IMR-90 (cell line): ENCODE results near the gene PNMA1. TPM values are rescaled to one million over a fixed set of nuclear protein-coding genes. Genes with fewer than 3 reads are reported as not detected.

Experiments
- ATAC-seq: fragments of 200-7000 bp; cut with Tn5 transposase; 2 replicates; pipeline ENCODE4 v1.9.1; 2020; ENCODE audit warnings: low read depth, mild to moderate bottlenecking, moderate library complexity
- BruUV-seq: library from RNA; stranded (reverse); fragments of 400-500 nt; replicated peaks from 2 replicates; lab custom pipeline; 2021; lab: Mats Ljungman, UMichigan
- CTCF ChIA-PET: fragments of 300-600 bp; formaldehyde crosslinking; extraction: SDS; loops from one replicate; lab custom pipeline; 2021; ENCODE audit warnings: antibody characterized with exemption; lab: Yijun Ruan, JAX
- POLR2A ChIA-PET: fragments of 300-600 bp; sonication (Branson Sonifier 250); formaldehyde crosslinking; loops from one replicate; lab custom pipeline; 2022; ENCODE audit warnings: antibody characterized with exemption; ENCODE audit not compliant: unreplicated experiment; lab: Charles Lee
- DNase-seq: peaks from one replicate; pipeline ENCODE4 v3.0.0; 2013
- H2AFZ ChIP-seq: replicated peaks from 2 replicates; pipeline ENCODE3; 2013; ENCODE audit warnings: low read length, mild to moderate bottlenecking; ENCODE audit not compliant: poor library complexity
- H2AK5ac ChIP-seq: 2 replicates; pipeline ENCODE4 v1.6.1; 2013; ENCODE audit warnings: low read depth, low read length, inconsistent platforms
- H2AK9ac ChIP-seq: replicated peaks from 2 replicates; pipeline ENCODE3; 2013; ENCODE audit warnings: mild to moderate bottlenecking, low read depth, low read length, moderate library complexity; ENCODE audit not compliant: poor library complexity
- H2BK120ac ChIP-seq: 2 replicates; pipeline ENCODE4 v1.6.1; 2013; ENCODE audit warnings: low read depth, low read length, inconsistent platforms
- H2BK15ac ChIP-seq: 3 replicates; pipeline ENCODE4 v1.6.1; 2013; ENCODE audit warnings: low read depth, low read length, inconsistent platforms
- H2BK20ac ChIP-seq: 2 replicates; pipeline ENCODE4 v1.6.1; 2013; ENCODE audit warnings: low read depth, mild to moderate bottlenecking, inconsistent platforms, low read length, moderate library complexity
- H2BK5ac ChIP-seq: 2 replicates; pipeline ENCODE4 v1.6.1; 2013; ENCODE audit warnings: mild to moderate bottlenecking, low read depth, low read length, inconsistent platforms; ENCODE audit not compliant: poor library complexity, severe bottlenecking
- H3K14ac ChIP-seq: replicated peaks from 2 replicates; pipeline ENCODE4 v1.6.1; 2013; ENCODE audit warnings: low read depth, low read length, inconsistent platforms
- H3K18ac ChIP-seq: 2 replicates; pipeline ENCODE4 v1.6.1; 2013; ENCODE audit warnings: low read depth, low read length, control low read depth
- H3K23ac ChIP-seq: 2 replicates; pipeline ENCODE4 v1.6.1; 2013; ENCODE audit warnings: low read depth, low read length, inconsistent platforms
- H3K27ac ChIP-seq: 2 replicates; pipeline ENCODE4 v1.5.1; 2013; ENCODE audit warnings: mild to moderate bottlenecking, control low read depth, low read length; ENCODE audit not compliant: insufficient read depth
- H3K27me3 ChIP-seq: 2 replicates; pipeline ENCODE4 v1.6.1; 2013; ENCODE audit warnings: low read length; ENCODE audit not compliant: control insufficient read depth, insufficient read depth
- H3K36me3 ChIP-seq: 2 replicates; pipeline ENCODE4 v1.6.1; 2013; ENCODE audit warnings: low read length, mixed read lengths; ENCODE audit not compliant: control insufficient read depth, insufficient read depth
- H3K4ac ChIP-seq: 2 replicates; pipeline ENCODE4 v1.6.1; 2013; ENCODE audit warnings: low read depth, low read length, inconsistent platforms
- H3K4me1 ChIP-seq: 2 replicates; pipeline ENCODE4 v1.6.1; 2013; ENCODE audit warnings: low read length, mixed read lengths; ENCODE audit not compliant: control insufficient read depth, insufficient read depth
- H3K4me2 ChIP-seq: 2 replicates; pipeline ENCODE4 v1.6.1; 2013; ENCODE audit warnings: low read depth, mild to moderate bottlenecking, control low read depth, low read length, moderate library complexity
- H3K4me3 ChIP-seq: 2 replicates; pipeline ENCODE4 v1.5.1; 2013; ENCODE audit warnings: low read depth, mild to moderate bottlenecking, control low read depth, low read length, moderate library complexity; ENCODE audit not compliant: insufficient read depth
- H3K56ac ChIP-seq: 2 replicates; pipeline ENCODE4 v1.6.1; 2013; ENCODE audit warnings: low read length, inconsistent platforms; ENCODE audit not compliant: insufficient read depth; ENCODE audit errors: extremely low read depth
- H3K79me1 ChIP-seq, 2 experiments: 2 replicates each; pipeline ENCODE4 v1.6.1; 2013; ENCODE audit warnings: low read length in 2 of 2, inconsistent platforms in 1 of 2, low read depth in 1 of 2
- H3K9ac ChIP-seq: 2 replicates; pipeline ENCODE4 v1.6.1; 2013; ENCODE audit warnings: low read depth, low read length, control low read depth
- H3K9me1 ChIP-seq: 2 replicates; pipeline ENCODE4 v1.6.1; 2013; ENCODE audit warnings: low read length, inconsistent platforms; ENCODE audit not compliant: insufficient read depth
- H3K9me3 ChIP-seq: 2 replicates; pipeline ENCODE4 v1.6.1; 2013; ENCODE audit warnings: low read length; ENCODE audit not compliant: control insufficient read depth, insufficient read depth
- H4K20me1 ChIP-seq: 2 replicates; pipeline ENCODE4 v1.6.1; 2013; ENCODE audit warnings: low read length, inconsistent platforms; ENCODE audit not compliant: insufficient read depth
- H4K5ac ChIP-seq: 2 replicates; pipeline ENCODE4 v1.6.1; 2013; ENCODE audit warnings: mild to moderate bottlenecking, low read depth, low read length, control low read depth
- H4K8ac ChIP-seq, 2 experiments: 2 replicates each; pipeline ENCODE4 v1.6.1; 2013; ENCODE audit warnings: low read depth in 2 of 2, low read length in 2 of 2, control low read depth in 1 of 2, inconsistent platforms in 1 of 2
- H4K91ac ChIP-seq: 2 replicates; pipeline ENCODE4 v1.6.1; 2013; ENCODE audit warnings: low read depth, low read length, inconsistent platforms; ENCODE audit not compliant: insufficient read depth
- MAFK ChIP-seq: IDR thresholded peaks from 2 replicates; pipeline ENCODE4 v1.6.1; 2012; ENCODE audit warnings: low read depth, low read length, improper control_type of control experiment
- SMC3 ChIP-seq: fragments of 150-350 bp; IDR thresholded peaks from 2 replicates; pipeline ENCODE4 v1.6.1; 2016; ENCODE audit warnings: low read depth, mild to moderate bottlenecking, antibody characterized with exemption, low read length, moderate library complexity
- WGBS, 2 experiments: methylation state at CpG; one replicate each; pipeline versions ENCODE4 v1.1.5 to v1.1.7; 2013; ENCODE audit warnings: missing lambda C conversion rate in 2 of 2; ENCODE audit not compliant: insufficient read length in 1 of 2; ENCODE audit errors: extremely low coverage in 2 of 2; 5-methylcytosine and 5-hydroxymethylcytosine counted together
- dilution Hi-C: fragments of 300-500 bp; cut with HindIII; formaldehyde crosslinking; loops from one replicate; pipeline ENCODE4 v1.14.3; 2018; ENCODE audit warnings: low sequenced_read_pairs; ENCODE audit not compliant: unreplicated experiment
- in situ Hi-C: fragments of 300-500 bp; cut with MboI; formaldehyde crosslinking; loops from 3 replicates; pipeline ENCODE4 v1.14.3; 2019; ENCODE audit warnings: low sequenced_read_pairs, inconsistent platforms, mixed read lengths
- intact Hi-C: fragments of 100-400 bp; cut with micrococcal nuclease; formaldehyde crosslinking; loops from 2 replicates; pipeline ENCODE4 v1.10.0; 2022
- polyA plus RNA-seq, 3 experiments: library from polyadenylated mRNA; depleted of rRNA; stranded (reverse); fragments of >200 nt; gene quantifications; 2 replicates each; pipeline ENCODE4 v1.2.3, GENCODE V29; 2012; ENCODE audit warnings: low replicate concordance in 1 of 3
- total RNA-seq: library from RNA; depleted of rRNA; stranded (reverse); fragments of >200 nt; gene quantifications from 2 replicates; pipeline ENCODE4 v1.2.3, GENCODE V29; 2012

The PNMA1 gene
- total and polyA plus RNA-seq, 2 of the 4 experiments (the other 2 are of a cell fraction) = 6.5 to 28.2 TPM

GRCh38 chr14:73666583-73666982 lies 47.6 kb downstream of the PNMA1 start:
- Histone ChIP-seq H4K20me1 (no peaks in the 10 kb centered on the region; the same call in 1 of the 2 replicates), H3K4ac (no peak overlapping the region), H3K4me1 (no peaks in the 10 kb centered on the region), H3K36me3 (peaks cover 2% of the 10 kb centered on the region; the same call in 1 of the 2 replicates), H3K56ac (no peak overlapping the region), H4K8ac (no peak overlapping the region), H2BK120ac (no peak overlapping the region), H2AK9ac (no peak overlapping the region), H3K9me3 (no peaks in the 10 kb centered on the region), H4K5ac (no peak overlapping the region), H3K9ac (no peak overlapping the region), H2AK5ac (no peak overlapping the region), H3K27ac (no peak overlapping the region), H3K23ac (no peak overlapping the region), H2BK20ac (no peak overlapping the region), H2AFZ (no peak overlapping the region), H3K18ac (no peak overlapping the region), H3K4me3 (no peak overlapping the region), H2BK15ac (no peak overlapping the region), H3K79me1 (no peaks in the 10 kb centered on the region), H3K9me1 (no peaks in the 10 kb centered on the region), H3K14ac (no peak overlapping the region), H4K91ac (no peak overlapping the region), H2BK5ac (no peak overlapping the region), H3K27me3 (no peaks in the 10 kb centered on the region), H3K4me2 (no peak overlapping the region)
- WGBS, 2 experiments = 93% methylated on average over 2 of the region's 5 CpGs; no CpG with 5 or more reads in 1 of the 2 experiments
- dilution Hi-C loops (no loop called here), in situ Hi-C loops (no loop called here), intact Hi-C loops (no loop called here)
- TF ChIP-seq MAFK (peak; percentile 91), SMC3 (no peak)
- ATAC-seq (no peak), DNase-seq (no peak)
- no TSS peak for BruUV-seq
- CTCF ChIA-PET = no interaction called here
- POLR2A ChIA-PET = no interaction called here
